Left ventricle myocardium inferior (tissue), 1 donor: Measurements from ENCODE around the gene SLC22A23. TPM values are rescaled to one million over a fixed set of nuclear protein-coding genes. Genes with fewer than 3 reads are reported as not detected.
A peak's percentile ranks its signal among the peaks of the same experiment; 100 is the strongest.

ENCODE experiments used
- DNase-seq: peaks from one replicate; pipeline ENCODE4 v3.0.0-alpha.2; 2020
- H3K27ac ChIP-seq: fragments of 200-600 bp; replicated peaks from 2 replicates; pipeline ENCODE4 v1.8.0; 2021
- H3K27me3 ChIP-seq: fragments of 200-600 bp; 2 replicates; pipeline ENCODE4 v1.8.0; 2021; ENCODE audit warnings: low read depth
- H3K36me3 ChIP-seq: fragments of 200-600 bp; 2 replicates; pipeline ENCODE4 v1.8.0; 2021
- H3K4me1 ChIP-seq: fragments of 200-600 bp; 2 replicates; pipeline ENCODE4 v1.8.0; 2021
- H3K4me3 ChIP-seq: fragments of 200-600 bp; 2 replicates; pipeline ENCODE4 v1.8.0; 2021; ENCODE audit warnings: mild to moderate bottlenecking, moderate library complexity
- H3K9me3 ChIP-seq: fragments of 200-600 bp; replicated peaks from 2 replicates; pipeline ENCODE4 v1.8.0; 2021
- intact Hi-C: fragments of 100-400 bp; cut with micrococcal nuclease; formaldehyde crosslinking; loops from one replicate; pipeline ENCODE4 v1.11.0; 2022
- total RNA-seq: library from RNA; stranded (reverse); fragmentation: NEBNext Ultra II Directional; extraction: Animal tissue kit (Norgen Biotek cat#: 25700); gene quantifications from one replicate; pipeline ENCODE4 v1.2.1, GENCODE V29; 2021
- TF ChIP-seq, protein P1 (sequence below): fragments of 200-600 bp; IDR thresholded peaks from 2 replicates; pipeline ENCODE4 v1.8.0; 2021; ENCODE audit warnings: antibody characterized with exemption, mild to moderate bottlenecking, borderline replicate concordance
- donor health status: DM: no; HTN: yes; CAD: no; lungs with severe emphysema.

The SLC22A23 gene
- total RNA-seq, 1 donor from 2014 or later, result 7.0 TPM

DNA sequence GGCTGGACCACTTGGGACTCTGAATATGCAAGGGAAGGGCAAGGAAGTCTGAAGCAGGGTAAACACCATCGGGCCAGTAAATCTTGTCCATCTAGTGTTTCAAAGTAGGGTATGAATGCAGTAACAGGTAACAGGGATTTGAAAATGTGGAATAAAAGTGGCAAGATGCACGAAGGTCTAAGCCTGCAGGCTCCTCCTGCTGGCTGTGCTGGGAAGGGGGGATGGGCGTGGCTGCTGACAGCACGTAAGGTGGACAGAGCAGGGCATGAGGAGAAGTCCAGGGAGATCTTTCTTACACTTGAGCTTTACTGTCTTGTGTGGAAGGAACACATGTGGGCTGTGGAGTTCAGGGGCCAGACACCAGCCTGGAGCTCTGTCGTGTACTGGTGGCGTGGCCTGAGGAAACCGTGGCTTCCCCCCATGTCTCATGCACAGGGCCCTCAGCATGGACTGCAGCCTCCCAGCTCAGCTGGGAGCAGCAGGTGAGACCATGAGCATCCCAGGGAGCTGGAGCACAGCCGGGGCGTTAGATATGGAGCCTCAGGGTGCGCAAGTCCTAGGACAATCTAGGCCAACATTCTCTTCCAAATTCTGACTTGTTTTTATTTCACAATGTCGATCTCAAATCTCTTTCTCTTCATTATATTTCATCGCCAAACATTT, 84.5 kb downstream of the SLC22A23 start:
- Histone ChIP-seq H3K36me3 (no peaks in the 10 kb centered on the region), H3K27me3 (no peaks in the 10 kb centered on the region), H3K4me3 (no peak overlapping the region), H3K9me3 (no peaks in the 10 kb centered on the region), H3K4me1 (peaks cover 2% of the 10 kb centered on the region), H3K27ac (no peak overlapping the region)
- no peak for DNase-seq
- intact Hi-C loops, result no loop called here
- TF ChIP-seq, protein P1, sequence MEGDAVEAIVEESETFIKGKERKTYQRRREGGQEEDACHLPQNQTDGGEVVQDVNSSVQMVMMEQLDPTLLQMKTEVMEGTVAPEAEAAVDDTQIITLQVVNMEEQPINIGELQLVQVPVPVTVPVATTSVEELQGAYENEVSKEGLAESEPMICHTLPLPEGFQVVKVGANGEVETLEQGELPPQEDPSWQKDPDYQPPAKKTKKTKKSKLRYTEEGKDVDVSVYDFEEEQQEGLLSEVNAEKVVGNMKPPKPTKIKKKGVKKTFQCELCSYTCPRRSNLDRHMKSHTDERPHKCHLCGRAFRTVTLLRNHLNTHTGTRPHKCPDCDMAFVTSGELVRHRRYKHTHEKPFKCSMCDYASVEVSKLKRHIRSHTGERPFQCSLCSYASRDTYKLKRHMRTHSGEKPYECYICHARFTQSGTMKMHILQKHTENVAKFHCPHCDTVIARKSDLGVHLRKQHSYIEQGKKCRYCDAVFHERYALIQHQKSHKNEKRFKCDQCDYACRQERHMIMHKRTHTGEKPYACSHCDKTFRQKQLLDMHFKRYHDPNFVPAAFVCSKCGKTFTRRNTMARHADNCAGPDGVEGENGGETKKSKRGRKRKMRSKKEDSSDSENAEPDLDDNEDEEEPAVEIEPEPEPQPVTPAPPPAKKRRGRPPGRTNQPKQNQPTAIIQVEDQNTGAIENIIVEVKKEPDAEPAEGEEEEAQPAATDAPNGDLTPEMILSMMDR, result peak; percentile 20

DNA sequence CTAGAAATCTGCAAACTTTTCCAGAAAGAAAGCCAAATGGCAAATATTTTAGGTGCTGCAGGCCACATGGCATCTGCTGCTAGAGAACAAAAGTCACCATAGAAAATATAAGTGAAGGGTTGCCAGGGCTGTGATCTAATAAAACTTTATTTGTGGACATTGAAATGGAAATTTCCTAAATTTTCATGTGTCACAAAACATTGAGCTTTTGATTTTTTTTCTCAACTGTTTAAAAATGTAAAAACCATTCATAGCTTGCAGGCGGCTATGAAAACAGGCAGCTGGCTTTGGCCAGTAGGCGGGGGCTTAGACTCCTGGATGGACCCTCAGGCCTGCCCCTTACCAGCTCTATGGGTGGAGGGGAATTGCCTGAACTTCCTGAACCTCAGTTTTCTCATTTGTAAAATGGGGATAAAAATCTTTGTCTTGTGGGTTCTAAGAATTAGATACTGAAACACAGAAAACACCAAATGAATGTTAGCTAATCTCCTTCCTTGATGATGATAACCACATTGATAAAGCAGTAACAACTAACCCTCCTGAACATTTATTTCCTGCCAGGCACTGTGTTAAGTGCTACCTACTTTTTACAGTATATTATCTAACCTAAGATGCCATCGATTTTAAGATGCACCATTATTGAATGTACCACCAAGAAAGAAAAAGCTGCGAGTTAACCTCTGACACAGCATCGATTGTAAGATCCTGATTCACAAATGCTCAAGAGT, 85.5 kb downstream of the SLC22A23 start:
- intact Hi-C loops, result no loop called here
- Histone ChIP-seq H3K27me3 (no peaks in the 10 kb centered on the region), H3K9me3 (no peaks in the 10 kb centered on the region), H3K36me3 (no peaks in the 10 kb centered on the region), H3K4me1 (no peaks in the 10 kb centered on the region), H3K4me3 (no peak overlapping the region), H3K27ac (no peak overlapping the region)
- no peak for DNase-seq
- TF ChIP-seq, protein P1, result no peak

DNA sequence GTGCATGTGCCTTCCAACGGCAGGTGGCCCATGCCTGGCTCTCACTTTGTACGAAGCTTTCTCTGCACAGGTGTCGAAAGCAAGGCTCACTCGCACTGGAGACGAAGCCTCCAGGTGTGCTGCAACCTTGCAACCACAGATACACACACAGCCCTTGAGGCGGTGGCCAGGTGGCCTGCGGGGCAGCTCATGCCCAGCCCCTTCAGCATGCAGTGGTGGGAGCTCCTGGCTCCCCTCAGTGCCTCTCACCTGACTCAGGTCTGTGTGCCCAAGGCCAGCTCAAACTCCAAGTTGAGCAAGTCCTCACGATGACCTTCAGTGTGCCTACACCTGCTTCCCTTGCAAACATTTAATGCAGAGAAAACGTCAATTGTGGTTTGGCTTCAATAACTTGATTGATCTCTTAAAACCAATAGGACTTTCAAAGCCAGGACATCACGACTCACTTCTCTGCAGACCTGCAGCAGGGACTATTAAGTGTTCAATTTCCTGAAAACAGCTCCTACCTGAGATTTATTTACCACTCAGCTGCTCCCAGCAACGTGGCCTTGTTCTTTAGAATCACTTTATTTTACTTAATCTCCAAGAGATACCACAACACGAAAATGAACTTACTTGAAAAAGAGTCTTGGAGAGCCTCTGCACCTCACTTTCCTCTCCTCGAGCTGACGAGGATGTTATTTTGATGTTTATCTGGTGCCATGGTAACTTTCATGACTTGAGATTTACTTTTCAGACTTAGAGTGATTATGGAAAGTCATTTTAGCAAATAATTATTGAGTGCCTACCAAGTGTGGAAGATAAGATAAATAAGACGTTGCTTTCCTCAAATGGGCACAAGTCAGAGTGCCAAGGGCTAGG, 86.3 kb downstream of the SLC22A23 start:
- no peak overlapping the region for H3K27ac ChIP-seq

DNA sequence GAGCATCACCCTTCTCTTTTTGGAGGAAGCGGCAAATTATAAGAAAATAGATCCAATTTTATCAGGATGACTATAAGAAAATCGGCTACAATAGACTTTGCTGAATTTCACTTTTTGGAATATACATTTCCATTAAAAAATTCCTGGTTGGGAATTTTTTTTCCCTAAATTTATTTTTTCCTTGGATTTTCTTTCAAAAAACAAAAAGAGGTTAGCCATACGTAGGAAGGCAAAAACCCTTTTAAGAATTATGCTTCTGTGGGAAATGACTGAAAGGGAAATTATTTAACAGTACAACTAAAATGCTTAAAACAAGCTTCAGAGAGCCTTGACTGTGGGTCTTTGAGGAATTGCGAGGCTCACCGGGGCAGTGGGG, 86.9 kb downstream of the SLC22A23 start:
- H3K27ac ChIP-seq, result no peak overlapping the region
- no peak for DNase-seq
- intact Hi-C loops, result no loop called here
- no peak overlapping the region for H3K4me3 ChIP-seq
- TF ChIP-seq, protein P1, result no peak
- H3K9me3 ChIP-seq, result no peaks in the 10 kb centered on the region
- no peaks in the 10 kb centered on the region for H3K36me3 ChIP-seq
- no peaks in the 10 kb centered on the region for H3K27me3 ChIP-seq
- H3K4me1 ChIP-seq, result no peaks in the 10 kb centered on the region

More for the DNA sequence above, 86.3 kb downstream of the SLC22A23 start:
- Histone ChIP-seq H3K36me3 (no peaks in the 10 kb centered on the region), H3K27me3 (no peaks in the 10 kb centered on the region), H3K4me1 (no peaks in the 10 kb centered on the region), H3K9me3 (no peaks in the 10 kb centered on the region), H3K4me3 (no peak overlapping the region)
- no peak for DNase-seq
- TF ChIP-seq, protein P1, result no peak
- intact Hi-C loops, result no loop called here

DNA sequence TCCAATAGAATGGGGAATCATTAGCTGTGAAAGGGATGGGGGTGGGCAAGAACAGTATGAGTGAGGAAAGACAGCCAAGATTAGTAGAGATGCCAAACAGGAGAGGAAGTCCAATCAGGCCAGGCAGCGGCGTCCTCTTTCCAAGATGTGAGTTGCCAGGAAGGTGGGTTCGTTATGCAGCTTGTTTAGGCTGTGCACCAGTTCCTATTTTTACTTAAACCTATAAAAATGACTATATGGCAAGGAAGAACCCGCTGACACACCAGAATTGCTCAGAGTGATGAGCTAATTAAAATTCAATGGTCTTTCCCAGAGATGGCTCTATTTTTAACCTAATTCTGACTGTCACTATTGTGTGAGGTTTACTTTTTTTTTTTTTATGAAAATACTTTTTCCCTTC, 88.2 kb downstream of the SLC22A23 start:
- Histone ChIP-seq H3K27ac (no peak overlapping the region), H3K4me3 (no peak overlapping the region), H3K27me3 (no peaks in the 10 kb centered on the region), H3K4me1 (no peaks in the 10 kb centered on the region), H3K9me3 (no peaks in the 10 kb centered on the region), H3K36me3 (no peaks in the 10 kb centered on the region)
- TF ChIP-seq, protein P1, result no peak
- intact Hi-C loops, result no loop called here
- DNase-seq, result no peak
